ENCODE results near the gene GREB1.

DNA sequence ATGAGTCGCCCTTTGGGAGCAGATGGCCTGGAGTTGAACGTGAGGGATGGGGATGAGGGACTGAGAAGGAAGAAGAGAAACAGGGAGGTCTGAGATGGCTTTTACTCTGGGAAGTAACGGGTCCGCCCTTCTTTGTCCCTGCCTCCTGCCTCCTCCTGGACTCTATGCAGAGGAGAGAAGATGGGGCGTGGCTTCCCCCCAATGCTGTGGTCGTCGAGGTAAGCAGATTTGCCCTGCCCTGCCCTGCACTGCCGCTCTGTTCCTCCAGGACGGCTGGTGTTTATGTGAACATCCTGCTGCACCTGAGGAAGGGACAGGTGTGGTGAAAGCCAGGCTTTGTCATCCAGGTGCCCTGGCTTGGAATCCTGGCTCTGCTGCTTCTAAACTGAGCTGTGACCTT is 149.6 kb downstream of the GREB1 start:
- no peak for TF ChIP-seq SP1 (IDR thresholded peaks at IDR 0.05)
- no peak for TF ChIP-seq ARNT (IDR thresholded peaks at IDR 0.05)
- TF ChIP-seq ELF4 (IDR thresholded peaks at IDR 0.05) = no peak
- TF ChIP-seq FOXA1 (IDR thresholded peaks at IDR 0.05) = no peak
- TF ChIP-seq, protein P1, sequence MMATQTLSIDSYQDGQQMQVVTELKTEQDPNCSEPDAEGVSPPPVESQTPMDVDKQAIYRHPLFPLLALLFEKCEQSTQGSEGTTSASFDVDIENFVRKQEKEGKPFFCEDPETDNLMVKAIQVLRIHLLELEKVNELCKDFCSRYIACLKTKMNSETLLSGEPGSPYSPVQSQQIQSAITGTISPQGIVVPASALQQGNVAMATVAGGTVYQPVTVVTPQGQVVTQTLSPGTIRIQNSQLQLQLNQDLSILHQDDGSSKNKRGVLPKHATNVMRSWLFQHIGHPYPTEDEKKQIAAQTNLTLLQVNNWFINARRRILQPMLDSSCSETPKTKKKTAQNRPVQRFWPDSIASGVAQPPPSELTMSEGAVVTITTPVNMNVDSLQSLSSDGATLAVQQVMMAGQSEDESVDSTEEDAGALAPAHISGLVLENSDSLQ (IDR thresholded peaks at IDR 0.05) = no peak
- no peak for TF ChIP-seq TARDBP (IDR thresholded peaks at IDR 0.05)
- no peak for TF ChIP-seq FOXM1 (IDR thresholded peaks at IDR 0.05; ENCODE audit: borderline replicate concordance)
- TF ChIP-seq CTBP1 (IDR thresholded peaks at IDR 0.05; ENCODE audit: borderline replicate concordance) = no peak
- TF ChIP-seq ZNF384 (IDR thresholded peaks at IDR 0.05) = no peak
- TF ChIP-seq HDGF (IDR thresholded peaks at IDR 0.05; ENCODE audit: borderline replicate concordance) = no peak
- no peak for TF ChIP-seq L3MBTL2 (conservative IDR thresholded peaks at IDR 0.05)
- TF ChIP-seq SUZ12 (IDR thresholded peaks at IDR 0.05) = no peak
- no peak for TF ChIP-seq FOXK2 (IDR thresholded peaks at IDR 0.05)
- no peak for TF ChIP-seq BHLHE40 (IDR thresholded peaks at IDR 0.05; ENCODE audit: borderline replicate concordance)

All from HEK293T (cell line).